Activated T-cell treated with anti-CD3 and anti-CD28 coated beads for 4 hours (primary cell): ENCODE results near the gene PER3.

Source experiments
- DNase-seq: peaks from one replicate; pipeline ENCODE4 v3.0.0-alpha.2; 2020

The PER3 gene

GRCh38 chr1:7878027-7878426 is 93.9 kb downstream of the PER3 start:
- no peak for DNase-seq

GRCh38 chr1:7879228-7879627 is 95.1 kb downstream of the PER3 start:
- no peak for DNase-seq

GRCh38 chr1:7884757-7885156 is 100.7 kb downstream of the PER3 start:
- DNase-seq, result no peak

GRCh38 chr1:7885513-7886404 is 101.7 kb downstream of the PER3 start:
- DNase-seq, result no peak

- DNase-seq, result no peak
Observed at GRCh38 chr1:7886405-7886745, 102.3 kb downstream of the PER3 start.

GRCh38 chr1:7888248-7889081 is 104.4 kb downstream of the PER3 start:
- no peak for DNase-seq

- no peak for DNase-seq
Observed at GRCh38 chr1:7890853-7891252, 106.8 kb downstream of the PER3 start.

GRCh38 chr1:7891804-7892203 is 107.7 kb downstream of the PER3 start:
- DNase-seq, result no peak

GRCh38 chr1:7893529-7894180 is 109.6 kb downstream of the PER3 start:
- no peak for DNase-seq
